Ovary (tissue), 3 donors: ENCODE data around the gene TMPRSS4.

ENCODE experiments used
- CTCF ChIP-seq, 3 donors: fragments of 450-650 bp in 2 of 3; fragments of 200-600 bp in 1 of 3; IDR thresholded peaks; one replicate each; pipeline versions ENCODE4 v1.5.1 to v1.8.0; 2016 to 2022; ENCODE audit warnings: antibody characterized with exemption in 3 of 3, mild to moderate bottlenecking in 1 of 3
- EP300 ChIP-seq: sonication (generic); formaldehyde crosslinking; IDR thresholded peaks from one replicate; pipeline ENCODE4 v1.6.1; 2017; ENCODE audit warnings: antibody characterized with exemption
- POLR2A ChIP-seq: fragments of 450-650 bp; IDR thresholded peaks from one replicate; pipeline ENCODE4 v1.6.1; 2017; ENCODE audit warnings: antibody characterized with exemption, mild to moderate bottlenecking, moderate library complexity
- donor health status: DM: no; HTN: no; CAD: no.

GRCh38 chr11:118152552-118153471 lies 75.9 kb downstream of the TMPRSS4 start, which contains the start of gene SCN4B:
- no peak for TF ChIP-seq CTCF (IDR thresholded peaks at IDR 0.05)
- TF ChIP-seq POLR2A, result no peak
- no peak for TF ChIP-seq EP300
